Stimulated activated CD8-positive, alpha-beta memory T cell treated with anti-CD3 and anti-CD28 coated beads, Interleukin-12 subunit alpha, Interleukin-12 subunit beta, amount 100 ng/mL, for 24 hours (primary cell): Measurements from ENCODE around the gene PSMD13.
"Not testable (repeated sequence)": the region's sequence is repeated elsewhere in the genome, so short reads cannot be mapped to it uniquely, and the experiment has no call there.

Experiments
- DNase-seq: peaks from one replicate; pipeline ENCODE4 v3.0.0-alpha.2; 2020; ENCODE audit errors: extremely low read depth

Gene PSMD13

DNA sequence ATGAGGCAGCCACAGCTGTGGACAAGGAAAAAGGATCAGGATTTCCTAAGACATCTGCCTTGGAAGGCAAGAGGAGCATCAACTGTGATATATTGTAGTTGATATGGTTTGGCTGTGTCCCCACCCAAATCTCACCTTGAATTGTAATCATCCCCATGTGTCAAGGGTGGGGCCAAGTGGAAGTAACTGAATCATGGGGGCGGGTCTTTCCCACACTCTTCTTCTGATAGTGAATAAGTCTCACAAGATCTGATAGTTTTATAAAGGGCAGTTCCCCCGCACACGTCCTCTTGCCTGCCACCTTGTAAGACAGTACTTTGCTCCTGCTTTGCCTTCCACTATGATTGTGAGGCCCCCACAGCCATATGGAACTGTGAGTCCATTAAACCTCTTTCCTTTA, 19.1 kb upstream of the PSMD13 start:
- DNase-seq, result no peak

GRCh38 chr11:218815-219593, 17.8 kb upstream of the PSMD13 start:
- no peak for DNase-seq

DNA sequence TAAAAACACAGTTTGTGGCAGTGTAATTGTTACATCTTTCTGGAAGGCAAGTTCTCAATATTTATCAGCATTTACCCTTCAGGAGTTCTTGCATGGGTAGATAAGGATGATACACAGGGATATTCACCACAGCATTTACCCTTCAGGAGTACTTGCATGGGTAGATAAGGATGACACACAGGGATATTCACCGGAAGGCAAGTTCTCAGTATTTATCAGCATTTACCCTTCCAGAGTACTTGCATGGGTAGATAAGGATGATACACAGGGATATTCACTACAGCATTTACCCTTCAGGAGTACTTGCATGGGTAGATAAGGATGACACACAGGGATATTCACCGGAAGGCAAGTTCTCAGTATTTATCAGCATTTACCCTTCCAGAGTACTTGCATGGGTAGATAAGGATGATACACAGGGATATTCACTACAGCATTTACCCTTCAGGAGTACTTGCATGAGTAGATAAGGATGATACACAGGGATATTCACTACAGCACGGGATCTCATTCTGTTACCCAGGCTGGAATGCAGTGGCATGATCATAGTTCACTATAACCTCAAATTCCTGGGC, 16.0 kb upstream of the PSMD13 start:
- DNase-seq, result not testable (repeated sequence)

DNA sequence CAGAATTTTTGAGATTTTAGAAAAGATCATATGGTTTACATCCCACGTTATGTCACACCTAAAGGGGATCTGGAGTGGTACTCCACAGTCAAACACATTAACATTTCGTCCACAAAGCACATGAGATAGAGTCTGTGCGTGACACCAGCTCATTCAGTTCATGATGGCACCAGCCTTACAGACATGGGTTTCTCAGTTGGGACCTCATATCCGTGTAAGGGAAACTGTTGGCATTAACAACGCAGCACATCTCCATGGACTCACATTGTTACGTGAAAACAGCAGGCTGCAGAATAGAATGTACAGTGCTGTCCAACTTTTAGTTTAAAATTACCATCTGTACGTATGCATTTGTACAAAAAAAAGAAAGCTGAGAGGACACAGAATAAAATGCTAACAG, 15.2 kb upstream of the PSMD13 start:
- DNase-seq, result no peak

DNA sequence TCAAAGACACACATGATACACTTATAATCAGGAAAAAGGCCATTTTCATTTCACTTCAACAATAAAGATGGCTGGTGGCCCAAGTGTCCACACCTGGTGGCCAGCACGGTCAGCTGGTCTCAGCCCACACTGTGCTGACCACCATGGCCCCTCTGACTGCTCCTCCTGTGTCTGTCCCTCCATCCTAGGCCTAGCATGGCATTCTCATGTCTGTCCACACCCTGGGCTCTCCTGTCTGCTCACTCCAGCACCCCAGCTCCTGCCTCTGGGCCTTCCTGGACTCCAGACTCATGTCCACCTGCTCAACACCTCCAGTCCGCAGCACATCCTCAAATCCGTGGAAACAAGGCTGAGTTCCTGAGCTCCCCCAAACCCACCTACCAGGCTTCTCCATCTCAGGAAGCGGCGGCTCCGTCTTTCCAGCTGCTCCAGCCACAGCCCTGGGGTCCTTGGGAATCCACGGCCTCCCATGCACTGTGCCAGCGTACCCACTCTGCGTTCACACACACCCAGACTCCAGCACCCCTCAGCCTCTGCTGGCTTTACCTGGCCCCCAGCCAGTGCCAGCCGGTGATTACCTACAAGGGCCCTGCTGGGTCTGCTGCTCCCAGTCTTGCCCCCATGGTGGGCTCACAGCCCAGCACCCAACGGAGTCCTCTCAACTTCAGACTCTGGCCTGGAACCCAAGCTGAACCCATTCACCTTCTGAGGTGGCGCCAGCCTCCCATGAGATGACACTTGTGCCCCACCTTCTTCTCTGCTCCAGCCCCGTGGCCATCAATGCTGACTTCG, 14.6 kb upstream of the PSMD13 start:
- no peak for DNase-seq

DNA sequence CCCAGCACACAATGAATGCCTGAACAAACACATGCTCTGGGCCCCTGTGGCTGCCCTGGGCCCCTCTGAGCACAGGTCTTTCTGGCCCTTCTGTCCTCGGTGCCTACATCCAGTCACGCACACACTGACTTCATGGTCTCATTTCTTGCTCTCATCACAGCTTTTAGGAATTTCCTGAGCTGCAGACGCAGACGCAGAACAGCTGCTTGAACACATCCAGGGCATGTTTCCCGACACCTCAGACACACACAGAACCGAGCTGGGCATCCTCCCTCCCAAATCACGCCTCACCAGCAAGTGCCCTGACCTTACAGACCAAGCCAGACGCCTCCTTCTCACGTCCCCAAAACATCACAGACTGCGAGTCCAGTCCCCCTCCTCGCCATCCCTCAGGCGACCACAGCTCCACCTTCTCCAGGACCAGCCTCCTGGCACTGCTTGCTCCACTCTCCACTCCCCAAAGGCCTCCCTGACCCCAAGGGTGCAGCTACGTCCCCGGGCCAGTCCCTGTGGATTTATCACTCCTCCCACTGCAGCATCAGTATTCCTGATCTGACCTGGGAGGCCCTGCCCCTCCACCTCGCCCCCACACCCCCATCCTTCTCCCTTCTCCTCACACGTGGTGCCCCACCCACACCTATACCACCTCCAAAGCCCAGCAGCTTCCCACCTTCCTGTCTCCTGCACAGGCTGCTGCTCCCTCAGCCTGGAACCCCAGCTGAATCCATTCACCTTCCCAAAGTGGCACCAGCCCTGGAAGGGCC, 13.6 kb upstream of the PSMD13 start:
- DNase-seq, result no peak

DNA sequence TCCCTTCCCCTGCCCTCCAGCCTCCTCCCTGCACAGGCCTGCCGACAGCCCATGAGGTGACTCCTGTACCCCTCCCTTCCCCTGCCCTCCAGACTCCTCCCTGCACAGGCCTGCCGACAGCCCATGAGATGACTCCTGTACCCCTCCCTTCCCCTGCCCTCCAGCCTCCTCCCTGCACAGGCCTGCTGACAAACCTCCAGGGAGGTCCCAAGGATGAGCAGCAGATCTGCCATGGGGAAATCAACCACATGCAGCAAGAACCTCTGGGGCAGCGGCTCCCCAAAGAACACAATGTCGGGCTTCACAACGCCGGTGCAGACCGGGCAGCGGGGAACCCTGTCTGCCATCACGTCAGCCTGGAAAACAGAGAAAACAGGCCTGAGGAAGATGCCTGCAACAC, 12.9 kb upstream of the PSMD13 start:
- DNase-seq, result no peak

GRCh38 chr11:224424-224823, 12.4 kb upstream of the PSMD13 start:
- no peak for DNase-seq

- DNase-seq, result no peak
Observed at GRCh38 chr11:225734-226453, 10.9 kb upstream of the PSMD13 start.

GRCh38 chr11:227824-228379, 8.9 kb upstream of the PSMD13 start:
- no peak for DNase-seq

DNA sequence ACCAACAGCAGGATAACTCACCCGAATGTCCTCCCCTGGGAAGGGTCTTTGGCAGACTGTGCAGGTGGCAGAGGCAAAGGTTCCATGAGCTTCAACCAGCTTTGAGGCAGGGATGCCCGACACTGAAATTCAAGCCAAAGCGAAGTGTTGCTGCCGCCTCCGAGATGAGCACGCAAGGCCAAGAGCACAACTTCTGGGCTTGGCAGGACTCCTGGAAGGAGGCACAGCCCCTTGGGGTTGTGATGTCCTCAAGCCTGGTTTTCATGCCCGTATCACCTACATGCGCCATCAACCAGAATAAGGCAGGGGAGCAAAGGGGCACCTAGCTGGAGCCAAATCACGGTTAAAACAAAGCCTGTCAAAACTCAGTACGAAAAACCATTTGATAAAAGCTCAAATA, 6.3 kb upstream of the PSMD13 start:
- no peak for DNase-seq

DNA sequence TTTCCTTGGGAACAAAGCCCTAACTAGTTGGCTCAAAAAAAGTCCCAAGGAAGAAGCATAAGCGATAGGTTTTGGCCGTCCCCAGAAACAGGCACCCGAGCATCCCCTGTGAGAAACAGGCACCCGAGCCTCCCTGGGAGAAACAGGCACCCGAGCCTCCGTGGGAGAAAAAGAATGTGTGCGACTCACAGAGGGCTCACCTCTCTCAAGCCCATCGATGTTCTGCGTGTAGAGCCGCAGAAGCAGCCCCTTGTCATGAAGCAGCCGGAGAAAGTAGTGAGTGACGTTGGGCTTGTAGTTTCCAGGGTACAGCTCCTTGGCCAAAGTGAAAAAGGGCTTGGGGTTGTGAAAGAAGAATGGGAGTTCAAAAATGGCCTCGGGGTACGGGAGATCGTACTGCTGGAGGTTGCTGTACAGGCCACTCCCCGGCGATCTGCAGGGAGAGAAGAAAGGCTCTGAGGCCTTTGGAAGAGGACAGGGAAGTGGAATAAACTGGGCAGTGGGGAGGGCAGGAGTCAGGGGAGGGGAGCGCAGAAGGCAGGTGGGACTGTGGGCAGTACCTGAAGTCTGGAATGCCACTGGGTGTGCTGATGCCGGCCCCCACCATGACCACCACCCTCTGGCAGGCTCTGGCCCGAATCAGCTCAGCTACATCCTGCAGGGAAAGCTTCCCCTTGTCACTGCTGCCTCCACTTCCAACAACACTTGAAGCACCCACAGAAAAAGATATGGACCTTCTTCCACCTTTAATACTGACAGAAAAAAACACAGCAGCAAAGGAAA, 3.8 kb upstream of the PSMD13 start:
- DNase-seq, result no peak

GRCh38 chr11:235180-235579, 1.6 kb upstream of the PSMD13 start:
- no peak for DNase-seq

GRCh38 chr11:235609-235996, 1.2 kb upstream of the PSMD13 start:
- DNase-seq, result peak; percentile 43

GRCh38 chr11:235997-236773, 591 bp upstream of the PSMD13 start, which contains the start of gene SIRT3:
Gene SIRT3, minus strand, starts transcription at chr11:236342. Its CDS starts 14 bp downstream, at chr11:236328.
- peak; percentile 56 for DNase-seq

DNA sequence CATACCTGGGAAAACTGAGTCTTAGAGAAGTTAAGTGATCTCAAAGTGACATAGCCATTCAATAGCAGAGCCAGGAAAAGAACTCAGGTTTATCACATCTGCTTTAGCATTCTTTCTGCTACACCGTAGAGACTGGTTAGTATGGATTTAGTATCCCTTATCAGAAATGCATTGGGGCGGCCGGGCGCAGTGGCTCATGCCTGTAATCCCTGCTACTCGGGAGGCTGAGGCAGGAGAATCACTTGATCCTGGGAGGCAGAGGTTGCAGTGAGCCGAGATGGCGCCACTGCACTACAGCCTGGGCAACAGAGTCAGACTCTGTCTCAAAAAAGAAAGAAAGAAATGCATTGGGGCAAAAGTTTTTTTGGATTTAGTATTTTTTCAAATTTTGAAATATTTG, 1.6 kb downstream of the PSMD13 start:
- not testable (repeated sequence) for DNase-seq

DNA sequence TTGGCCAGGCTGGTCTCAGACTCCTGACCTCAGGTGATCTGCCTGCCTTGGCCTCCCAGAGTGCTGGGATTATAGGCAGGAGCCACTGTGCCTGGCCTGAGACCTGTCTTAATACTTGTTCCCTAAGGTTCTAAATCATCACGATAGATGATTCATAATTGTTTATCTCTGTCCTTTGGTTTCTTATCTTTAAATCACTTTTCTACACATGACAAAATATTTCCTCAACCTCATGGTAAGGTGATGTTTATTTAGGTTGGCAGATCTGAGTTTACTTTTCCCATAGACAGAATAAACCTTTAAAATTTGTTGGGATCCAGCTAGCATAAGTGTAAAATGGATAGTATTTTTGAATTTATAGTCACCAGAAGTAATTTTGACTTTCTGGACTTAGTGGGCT, 3.5 kb downstream of the PSMD13 start:
- DNase-seq, result no peak

DNA sequence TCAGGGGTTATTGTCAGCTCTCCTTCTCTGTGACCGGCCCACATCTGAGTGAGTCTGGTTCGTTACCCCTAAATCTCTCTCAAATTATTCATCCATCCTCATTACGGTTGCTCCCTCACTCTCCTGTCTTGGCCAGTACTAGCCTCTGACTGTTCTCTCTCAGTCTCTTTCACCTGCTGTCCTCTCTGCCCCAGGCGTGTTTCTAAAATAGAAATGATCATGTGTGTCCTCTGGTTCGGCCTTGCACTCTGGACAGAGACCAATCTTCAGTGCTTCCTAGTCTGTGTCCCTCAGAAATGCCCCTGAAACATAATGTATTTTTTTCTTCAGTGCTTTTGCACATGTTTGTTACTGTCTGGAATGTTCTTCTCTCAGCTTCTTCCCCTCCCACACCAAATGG, 4.9 kb downstream of the PSMD13 start:
- DNase-seq, result no peak

- no peak for DNase-seq
Observed at GRCh38 chr11:244376-244775, 7.6 kb downstream of the PSMD13 start.

DNA sequence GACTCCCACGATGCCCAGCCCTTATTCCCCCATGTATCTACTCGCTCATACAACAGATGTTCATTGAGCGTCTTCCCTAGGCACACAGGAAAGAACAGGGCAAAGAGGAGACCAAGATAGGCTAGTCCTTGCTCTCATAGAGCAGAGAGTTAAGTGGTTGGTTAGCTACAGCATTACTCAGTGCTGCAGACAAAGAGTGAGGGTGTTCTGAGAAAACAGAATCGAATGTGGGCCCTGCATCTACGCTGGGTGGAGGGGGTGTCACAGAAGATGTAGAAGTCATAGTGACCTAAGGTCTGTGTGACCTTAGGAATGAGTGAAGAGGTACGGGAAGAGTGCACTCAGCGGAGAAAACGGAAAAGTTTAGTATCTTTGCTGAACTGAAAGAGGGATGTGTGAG, 12.3 kb downstream of the PSMD13 start:
- no peak for DNase-seq
